DMS79 (cell line): ENCODE results near the gene ABCD1.
A peak's percentile ranks its signal among the peaks of the same experiment; 100 is the strongest.
"Not testable (repeated sequence)": the region's sequence is repeated elsewhere in the genome, so short reads cannot be mapped to it uniquely, and the experiment has no call there.

Experiments
- DNase-seq: peaks from one replicate; lab custom pipeline; 2025; lab: John Stamatoyannopoulos, UW

The ABCD1 gene

DNA sequence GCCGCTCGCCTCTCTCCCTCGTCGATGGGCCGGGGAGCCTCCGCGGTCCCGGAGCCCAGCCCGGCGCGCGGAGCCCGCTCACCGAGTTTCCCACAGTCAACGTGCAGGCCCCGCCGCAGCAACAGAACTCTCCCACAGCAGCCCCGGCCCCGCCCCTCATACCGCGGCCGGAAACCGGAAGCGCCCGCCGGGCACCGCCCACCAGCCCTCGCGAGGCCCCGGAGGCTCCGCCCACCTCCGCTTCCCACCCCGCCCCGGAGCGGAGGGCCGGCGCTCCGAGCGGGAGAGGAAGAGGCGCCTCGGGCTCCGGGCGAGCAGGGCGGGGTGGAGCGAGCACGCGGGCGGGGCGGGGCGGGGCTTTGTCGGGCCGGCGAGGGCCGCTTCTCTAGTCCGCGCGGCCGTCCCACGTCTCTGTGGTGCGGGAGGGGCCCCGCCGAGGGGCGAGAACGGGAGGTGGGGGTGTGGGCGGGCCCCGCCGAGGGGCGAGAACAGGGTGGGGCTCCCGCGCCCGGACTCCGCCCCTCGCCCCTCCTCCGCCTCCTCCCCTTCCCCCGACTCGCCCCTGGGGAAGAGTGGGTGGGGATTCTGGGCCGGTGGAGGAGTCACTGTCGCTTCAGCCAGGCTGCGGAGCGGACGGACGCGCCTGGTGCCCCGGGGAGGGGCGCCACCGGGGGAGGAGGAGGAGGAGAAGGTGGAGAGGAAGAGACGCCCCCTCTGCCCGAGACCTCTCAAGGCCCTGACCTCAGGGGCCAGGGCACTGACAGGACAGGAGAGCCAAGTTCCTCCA is at the start of gene ABCD1, which contains the start of gene BCAP31:
Gene ABCD1 (plus strand): TSS at position 605 of the 787 bp plus-strand sequence. CDS start 411 bp downstream, outside the sequence.
Gene BCAP31 (minus strand): TSS at position 136 of the 787 bp plus-strand sequence. CDS start 1,143 bp downstream, outside the sequence.
- peak; percentile 47 for DNase-seq

DNA sequence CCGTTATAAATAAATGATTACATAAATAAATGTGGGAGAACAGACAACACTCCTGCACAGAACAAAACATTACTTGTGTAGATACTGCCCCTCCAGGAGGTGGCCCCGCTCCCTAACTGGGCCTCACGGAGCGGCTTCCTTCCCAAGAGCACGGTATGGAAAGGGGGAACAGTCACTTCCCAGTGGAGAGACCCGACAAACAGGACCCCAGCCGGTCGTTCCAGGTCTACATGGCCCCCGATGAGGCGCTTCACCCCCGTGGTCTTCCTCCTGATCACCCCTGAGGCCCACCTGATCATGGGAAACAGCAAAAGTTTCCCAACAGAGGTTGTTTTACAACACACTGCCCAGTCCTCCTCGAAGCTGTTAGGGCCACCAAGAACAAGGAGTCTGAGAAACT is 43.5 kb upstream of the ABCD1 start:
- no peak for DNase-seq

DNA sequence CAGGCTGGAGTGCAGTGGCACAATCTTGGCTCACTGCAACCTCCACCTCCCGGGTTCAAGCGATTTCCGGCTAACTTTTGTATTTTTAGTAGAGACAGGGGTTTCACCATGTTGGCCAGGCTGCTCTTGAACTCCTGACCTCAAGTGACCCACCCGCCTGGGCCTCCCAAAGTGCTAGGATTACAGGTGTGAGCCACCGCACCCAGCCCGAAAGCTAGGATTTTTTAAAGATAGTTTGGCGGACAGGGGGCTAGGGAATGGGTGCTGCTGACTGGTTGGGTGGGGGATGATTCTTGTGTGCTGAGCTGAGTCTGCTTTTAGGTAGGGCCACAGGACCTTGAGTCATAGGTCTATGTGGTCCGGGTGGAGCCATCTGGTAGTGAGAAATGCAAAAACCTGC is 41.2 kb upstream of the ABCD1 start:
- DNase-seq = not testable (repeated sequence)

DNA sequence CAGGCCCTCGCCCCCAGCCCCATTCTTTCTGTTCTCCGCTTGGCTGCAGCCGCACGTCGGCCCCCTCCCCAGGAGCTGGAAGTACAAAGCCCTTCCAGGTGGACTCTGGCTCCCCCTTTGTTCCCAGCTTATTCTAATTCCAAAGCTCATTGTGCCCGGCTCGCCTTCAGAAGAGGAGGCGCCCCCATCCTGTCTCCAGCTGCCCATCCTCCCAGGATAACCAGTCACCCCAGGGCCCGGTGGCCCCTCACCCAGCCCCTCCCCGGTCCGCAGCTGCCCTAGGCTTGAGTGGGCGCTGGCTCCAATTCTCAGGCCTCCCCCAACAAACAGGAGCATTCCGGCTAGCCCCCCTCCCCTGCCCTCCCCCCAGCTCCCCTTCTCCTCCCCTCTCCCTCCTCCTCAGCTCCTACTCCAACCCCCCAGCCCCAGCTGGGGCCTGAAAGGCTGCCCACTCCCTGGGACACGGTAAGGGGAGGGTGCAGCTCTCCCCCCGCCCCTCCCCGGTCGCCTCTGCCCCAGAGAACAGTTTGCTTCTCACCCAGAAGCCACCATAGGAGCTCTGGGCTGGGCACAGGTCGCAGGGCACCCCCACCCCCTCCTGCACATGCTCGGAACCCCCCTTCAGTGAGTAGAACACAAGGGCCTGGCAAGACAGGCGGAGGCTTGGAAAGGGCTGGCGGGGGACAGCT is 40.0 kb upstream of the ABCD1 start:
- DNase-seq = no peak

DNA sequence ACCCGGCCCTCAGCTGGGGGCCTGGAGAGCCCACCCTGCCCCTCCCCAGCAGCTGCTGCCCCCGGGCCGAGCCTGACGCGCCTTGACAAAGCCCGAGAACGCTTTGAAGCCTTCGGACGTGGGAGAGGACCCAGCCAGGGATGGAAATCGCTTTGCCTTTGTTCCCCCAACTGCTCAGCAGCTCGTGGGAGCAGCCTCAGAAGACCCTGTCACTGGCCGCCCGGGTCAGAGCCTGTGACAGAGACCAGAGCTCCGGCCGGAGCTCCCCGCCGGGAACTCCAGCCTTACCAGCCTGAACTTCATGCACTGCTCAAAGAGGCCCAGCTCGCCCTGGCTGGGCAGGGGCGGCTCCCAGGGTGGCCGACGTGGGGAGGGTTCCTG is 39.5 kb upstream of the ABCD1 start:
- no peak for DNase-seq

GRCh38 chrX:153685751-153686696 is 38.6 kb upstream of the ABCD1 start:
- DNase-seq = no peak

DNA sequence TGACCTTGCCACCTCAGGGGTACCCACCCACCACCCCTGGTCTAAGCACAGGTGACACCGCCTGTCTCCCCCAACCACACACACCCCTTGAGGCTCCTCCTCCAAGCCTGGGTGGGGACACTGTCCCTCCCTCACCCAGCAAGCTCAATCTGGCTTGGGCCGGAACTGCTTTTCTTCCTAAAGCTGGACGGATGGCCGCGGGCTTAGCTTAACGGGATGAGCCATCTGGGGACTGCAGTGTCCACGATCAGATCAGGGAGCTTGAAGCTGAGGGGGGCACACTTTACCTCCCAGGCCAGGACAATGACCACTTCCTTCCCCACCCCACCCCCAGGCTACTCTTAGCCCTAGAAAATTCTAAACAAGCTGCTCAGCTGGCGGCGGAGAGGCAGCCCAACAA is 37.9 kb upstream of the ABCD1 start:
- no peak for DNase-seq

DNA sequence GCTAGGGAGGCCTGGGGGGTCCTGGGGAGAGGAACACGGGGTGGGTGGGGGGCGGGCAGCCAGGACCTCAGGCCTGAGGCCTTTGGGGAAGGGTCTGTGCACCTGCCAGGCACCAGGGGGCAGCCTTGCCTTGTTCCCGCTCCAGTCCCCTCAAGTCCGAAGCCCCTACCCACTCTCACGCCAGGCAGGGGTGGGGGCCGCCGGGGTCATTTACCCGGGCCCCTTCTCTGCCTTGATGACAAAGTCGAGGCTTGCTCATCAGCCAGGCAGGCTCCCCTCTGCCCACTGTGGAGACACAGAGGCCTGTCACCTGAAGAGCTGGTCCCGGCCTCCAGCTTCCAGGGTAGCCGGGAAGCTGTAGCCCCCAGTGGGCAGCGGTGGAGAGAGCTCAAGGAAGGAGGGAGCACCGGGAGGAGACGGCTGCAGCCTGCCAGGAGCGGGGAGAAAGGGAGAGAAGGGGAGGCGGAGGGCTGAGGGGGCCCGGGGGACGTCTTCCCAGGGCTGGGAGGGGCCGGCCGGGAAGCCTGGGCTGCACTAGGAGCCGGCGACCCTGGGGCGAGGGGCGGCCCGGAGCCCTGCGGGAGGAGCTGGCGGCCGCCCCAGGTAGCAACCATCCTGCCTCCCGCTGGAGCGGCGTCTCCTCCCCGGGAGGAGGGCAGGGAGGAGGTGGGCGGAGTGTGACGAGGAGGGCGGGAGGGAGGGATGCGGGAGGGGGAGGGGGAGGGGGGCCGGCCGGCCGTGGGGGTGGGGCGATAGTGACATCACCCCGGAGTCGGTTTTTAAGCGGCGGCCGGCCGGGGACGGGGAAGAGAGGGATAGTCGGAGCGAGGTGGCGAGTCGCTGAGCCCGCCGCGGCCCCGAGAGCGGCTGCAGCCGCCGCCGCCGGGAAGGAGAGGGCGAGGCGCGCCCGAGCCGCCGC is 37.3 kb upstream of the ABCD1 start, which contains the start of gene SLC6A8:
Gene SLC6A8 (plus strand): TSS at position 806 of the 919 bp plus-strand sequence. CDS start 649 bp downstream, outside the sequence.
- peak; percentile 31 for DNase-seq

DNA sequence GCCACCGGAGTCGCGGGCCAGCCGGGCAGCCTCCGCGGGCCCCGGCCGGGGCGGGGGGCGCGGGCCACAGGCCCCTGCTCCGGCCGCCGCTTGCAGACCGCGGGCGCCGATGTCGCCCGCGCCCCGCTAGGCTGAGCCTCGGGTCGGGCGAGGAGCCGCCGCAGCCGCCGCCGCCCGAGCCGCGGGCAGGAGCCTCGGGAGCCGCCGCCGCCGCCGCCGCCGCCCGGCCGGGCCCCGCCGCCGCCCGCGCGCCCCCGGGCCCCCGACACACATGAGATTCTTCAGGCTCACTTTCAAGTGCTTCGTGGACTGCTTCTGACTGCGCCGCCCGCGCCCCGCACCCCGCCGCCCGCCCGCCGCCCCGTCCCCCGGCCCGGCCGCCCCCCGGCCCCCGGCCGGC is 36.6 kb upstream of the ABCD1 start:
- DNase-seq = no peak

- no peak for DNase-seq
These were observed 36.1 kb upstream of the ABCD1 start for GRCh38 chrX:153688506-153688905.

GRCh38 chrX:153688911-153689590 is 35.6 kb upstream of the ABCD1 start:
- no peak for DNase-seq

DNA sequence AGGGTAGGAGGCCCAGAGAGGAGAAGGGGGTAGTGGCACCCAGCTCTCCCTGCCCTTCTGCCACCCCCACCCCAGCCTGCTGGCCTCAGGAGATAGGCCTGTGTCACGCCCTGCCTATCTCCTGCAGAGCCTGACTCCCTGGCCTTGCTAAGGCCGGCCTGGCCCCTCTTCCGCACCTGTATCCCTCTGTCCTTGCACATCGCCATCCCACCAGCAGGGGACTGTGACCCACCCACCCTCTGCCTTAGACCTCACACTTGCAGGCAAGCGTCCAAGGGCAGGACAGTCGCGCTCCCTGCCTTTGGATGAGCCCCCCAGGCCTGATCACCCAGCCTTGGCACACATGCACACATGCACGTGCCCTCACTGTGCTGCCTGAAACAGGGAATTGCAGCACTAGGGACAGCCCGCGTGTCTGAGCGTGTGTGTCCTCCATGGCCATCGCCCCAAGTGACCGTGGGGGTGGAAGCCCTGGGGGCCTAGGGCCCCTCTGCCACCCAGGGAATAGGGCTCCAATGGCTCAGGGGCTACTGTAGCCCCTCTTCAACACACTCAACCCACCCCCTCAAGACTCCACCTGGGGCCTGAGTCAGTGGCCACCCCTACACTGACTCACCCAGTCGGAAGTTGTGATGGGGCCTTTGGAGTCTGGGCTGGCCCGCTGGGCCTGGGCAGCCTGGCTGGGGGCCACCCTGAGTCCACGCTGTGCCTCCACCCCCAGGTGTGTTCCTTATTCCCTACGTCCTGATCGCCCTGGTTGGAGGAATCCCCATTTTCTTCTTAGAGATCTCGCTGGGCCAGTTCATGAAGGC is 34.8 kb upstream of the ABCD1 start:
- no peak for DNase-seq

DNA sequence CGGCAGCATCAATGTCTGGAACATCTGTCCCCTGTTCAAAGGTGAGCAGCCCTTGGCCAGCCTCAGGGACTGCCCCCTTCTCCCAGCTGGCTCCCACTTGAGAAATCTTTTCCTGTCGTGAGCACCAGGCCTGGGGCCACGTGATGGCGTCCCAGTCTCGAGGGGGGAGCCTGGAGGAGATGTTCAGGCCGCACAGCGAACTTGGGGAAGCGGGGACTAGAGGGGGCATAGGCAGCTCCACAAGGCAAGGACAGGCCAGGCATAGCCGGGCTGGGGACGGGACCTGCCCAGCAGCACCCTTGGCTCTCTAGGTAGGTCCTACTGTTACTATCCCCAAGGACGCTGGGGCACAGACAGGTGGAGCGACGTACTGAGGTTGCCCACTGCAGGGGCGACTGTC is 34.2 kb upstream of the ABCD1 start:
- no peak for DNase-seq

GRCh38 chrX:153691032-153691827 is 33.4 kb upstream of the ABCD1 start:
- not testable (repeated sequence) for DNase-seq

GRCh38 chrX:153692003-153692402 is 32.7 kb upstream of the ABCD1 start:
- no peak for DNase-seq

DNA sequence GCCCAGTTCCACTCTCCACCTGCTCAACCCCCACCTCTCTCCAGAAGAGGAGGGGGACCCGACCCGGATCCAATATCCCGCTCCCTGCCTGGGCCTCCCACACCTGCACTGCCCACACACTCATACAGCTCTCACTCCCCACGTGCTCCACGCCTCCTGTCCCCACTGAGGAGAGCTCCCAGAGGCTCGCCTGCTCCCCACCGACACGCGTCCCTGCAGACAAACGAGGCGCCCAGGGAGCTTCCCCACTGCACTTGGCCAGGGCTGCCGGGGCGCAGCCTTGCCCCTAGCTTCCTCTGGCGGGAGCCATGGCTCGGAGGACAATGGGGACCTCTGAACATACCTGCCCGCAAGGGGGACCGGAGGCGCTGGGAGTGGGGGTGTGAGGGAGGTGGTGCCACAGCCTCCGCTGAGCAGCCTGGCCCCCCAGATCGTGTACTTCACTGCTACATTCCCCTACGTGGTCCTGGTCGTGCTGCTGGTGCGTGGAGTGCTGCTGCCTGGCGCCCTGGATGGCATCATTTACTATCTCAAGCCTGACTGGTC is 32.0 kb upstream of the ABCD1 start:
- no peak for DNase-seq

DNA sequence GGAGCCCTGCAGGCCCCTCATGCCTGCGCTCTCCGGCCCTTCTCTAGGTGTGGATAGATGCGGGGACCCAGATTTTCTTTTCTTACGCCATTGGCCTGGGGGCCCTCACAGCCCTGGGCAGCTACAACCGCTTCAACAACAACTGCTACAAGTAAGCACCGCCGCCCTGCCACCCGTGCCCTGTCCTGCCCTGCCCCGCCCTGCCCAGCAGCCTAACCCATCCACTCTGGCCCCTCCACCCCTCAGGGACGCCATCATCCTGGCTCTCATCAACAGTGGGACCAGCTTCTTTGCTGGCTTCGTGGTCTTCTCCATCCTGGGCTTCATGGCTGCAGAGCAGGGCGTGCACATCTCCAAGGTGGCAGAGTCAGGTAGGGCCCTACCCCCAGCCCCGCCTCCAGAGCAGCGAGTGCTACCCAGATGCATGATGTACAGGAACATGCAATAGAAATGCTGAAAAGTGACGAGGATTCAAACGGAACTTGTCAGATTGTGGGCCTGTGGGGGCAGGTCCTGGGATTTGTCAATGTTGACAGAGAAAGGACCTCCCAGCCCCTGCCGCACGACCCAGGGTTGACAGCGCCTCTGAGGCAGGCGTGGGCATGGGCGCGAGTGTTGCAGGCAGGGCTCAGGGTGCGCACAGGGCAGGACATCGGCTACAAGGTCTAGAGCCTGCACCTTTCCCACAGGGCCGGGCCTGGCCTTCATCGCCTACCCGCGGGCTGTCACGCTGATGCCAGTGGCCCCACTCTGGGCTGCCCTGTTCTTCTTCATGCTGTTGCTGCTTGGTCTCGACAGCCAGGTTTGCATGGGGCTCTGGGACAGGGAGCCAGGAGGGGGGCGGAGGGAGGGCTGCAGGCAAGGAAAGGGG is 31.2 kb upstream of the ABCD1 start:
- DNase-seq = no peak
